Endodermal cell (in vitro differentiated cells): ENCODE measurements around the gene SKAP1. TPM values are rescaled to one million over a fixed set of nuclear protein-coding genes. Genes with fewer than 3 reads are reported as not detected.

Experiments used
- DNase-seq: peaks from one replicate; pipeline ENCODE4 v3.0.0-alpha.2; 2017
- H3K27ac ChIP-seq: 2 replicates; pipeline ENCODE4 v1.5.1; 2013; ENCODE audit warnings: mild to moderate bottlenecking, low read depth, low read length, moderate library complexity
- H3K27me3 ChIP-seq: 2 replicates; pipeline ENCODE4 v1.6.1; 2013; ENCODE audit warnings: mild to moderate bottlenecking, low read length, moderate library complexity; ENCODE audit not compliant: insufficient read depth, control insufficient read depth, poor library complexity, severe bottlenecking
- H3K36me3 ChIP-seq: 2 replicates; pipeline ENCODE4 v1.7.0; 2013; ENCODE audit warnings: mild to moderate bottlenecking, low read length, moderate library complexity; ENCODE audit not compliant: control insufficient read depth, insufficient read depth
- H3K4me1 ChIP-seq: one replicate; pipeline ENCODE4 v1.7.0; 2013; ENCODE audit warnings: low read length; ENCODE audit not compliant: control insufficient read depth, insufficient read depth
- H3K4me3 ChIP-seq: 2 replicates; pipeline ENCODE4 v1.5.1; 2013; ENCODE audit warnings: mild to moderate bottlenecking, low read length, moderate library complexity
- H3K9ac ChIP-seq: 2 replicates; pipeline ENCODE4 v1.6.1; 2013; ENCODE audit warnings: mild to moderate bottlenecking, low read length, moderate library complexity; ENCODE audit not compliant: poor library complexity, severe bottlenecking; ENCODE audit errors: extremely low read depth
- H3K9me3 ChIP-seq: 2 replicates; pipeline ENCODE4 v1.6.1; 2013; ENCODE audit warnings: mild to moderate bottlenecking, low read length, moderate library complexity; ENCODE audit not compliant: control insufficient read depth
- H3K27ac Mint-ChIP-seq: 2 replicates; pipeline ENCODE4 v1.8.0; 2020; ENCODE audit warnings: mixed read lengths
- H3K27me3 Mint-ChIP-seq: 2 replicates; pipeline ENCODE4 v1.8.0; 2021; ENCODE audit warnings: mild to moderate bottlenecking, mixed read lengths; ENCODE audit not compliant: insufficient read depth
- H3K36me3 Mint-ChIP-seq: 2 replicates; pipeline ENCODE4 v1.8.0; 2020; ENCODE audit warnings: low read depth, mixed read lengths
- H3K4me1 Mint-ChIP-seq: 2 replicates; pipeline ENCODE4 v1.8.0; 2020; ENCODE audit warnings: mixed read lengths
- H3K4me3 Mint-ChIP-seq: 2 replicates; pipeline ENCODE4 v1.8.0; 2020; ENCODE audit warnings: mild to moderate bottlenecking, moderate library complexity, mixed read lengths
- H3K9me3 Mint-ChIP-seq: 2 replicates; pipeline ENCODE4 v1.8.0; 2020; ENCODE audit warnings: mild to moderate bottlenecking, mixed read lengths
- WGBS, 2 experiments: methylation state at CpG; one replicate each; pipeline versions ENCODE4 v1.1.5 to v1.1.7; 2013; ENCODE audit warnings: missing lambda C conversion rate in 2 of 2, mixed read lengths in 1 of 2; ENCODE audit not compliant: insufficient coverage in 1 of 2, insufficient read length in 1 of 2; 5-methylcytosine and 5-hydroxymethylcytosine counted together
- total RNA-seq, 2 donors: library from RNA; stranded (reverse); fragmentation: NEBNext Ultra II Directional in 1 of 2; extraction: Animal tissue kit (Norgen Biotek cat#: 25700) in 1 of 2; gene quantifications; 2 replicates in 1 of 2; 3 replicates in 1 of 2; pipeline ENCODE4 v1.2.1, GENCODE V29; 2021
- TF ChIP-seq, protein P1 (sequence below): fragments of 200-600 bp; sonication (generic); conservative IDR thresholded peaks from 2 replicates; pipeline ENCODE4 v1.5.0; 2021; ENCODE audit warnings: antibody characterized with exemption, mild to moderate bottlenecking

Gene SKAP1
- total RNA-seq, 2 donors from 2014 or later: 0.31 to 0.53 TPM

DNA sequence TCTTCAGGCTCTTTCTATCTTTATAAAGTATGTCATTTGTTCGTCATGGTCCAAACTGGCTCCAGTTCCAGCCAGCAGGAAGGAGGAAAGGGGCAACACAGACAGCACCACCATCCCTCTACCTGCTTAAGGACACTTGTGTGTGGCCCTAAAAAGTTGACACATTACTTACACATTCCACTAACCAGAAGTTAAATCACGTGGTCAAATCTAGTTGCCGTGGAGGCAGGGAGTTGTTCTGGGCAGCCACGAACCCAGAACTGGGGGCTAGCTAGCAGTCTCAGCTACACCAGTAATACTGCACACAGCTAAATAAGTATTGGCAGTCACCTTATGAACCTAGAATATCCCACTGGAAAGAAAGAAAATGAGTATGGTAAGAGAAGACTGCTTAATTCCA lies 218.2 kb downstream of the SKAP1 start:
- WGBS, 2 experiments: 93% methylated on average over 4 of the region's 4 CpGs; no CpG with 5 or more reads in 1 of the 2 experiments
- Histone ChIP-seq H3K9ac (no peak overlapping the region), H3K4me3 (no peak overlapping the region), H3K4me1 (no peaks in the 10 kb centered on the region), H3K36me3 (no peaks in the 10 kb centered on the region), H3K27ac (no peak overlapping the region), H3K27me3 (no peaks in the 10 kb centered on the region), H3K9me3 (no peaks in the 10 kb centered on the region)
- peaks cover 21% of the 10 kb centered on the region for H3K4me1 Mint-ChIP-seq
- DNase-seq: no peak
- H3K36me3 Mint-ChIP-seq: no peaks in the 10 kb centered on the region
- H3K27ac Mint-ChIP-seq: no peak overlapping the region
- TF ChIP-seq, protein P1, sequence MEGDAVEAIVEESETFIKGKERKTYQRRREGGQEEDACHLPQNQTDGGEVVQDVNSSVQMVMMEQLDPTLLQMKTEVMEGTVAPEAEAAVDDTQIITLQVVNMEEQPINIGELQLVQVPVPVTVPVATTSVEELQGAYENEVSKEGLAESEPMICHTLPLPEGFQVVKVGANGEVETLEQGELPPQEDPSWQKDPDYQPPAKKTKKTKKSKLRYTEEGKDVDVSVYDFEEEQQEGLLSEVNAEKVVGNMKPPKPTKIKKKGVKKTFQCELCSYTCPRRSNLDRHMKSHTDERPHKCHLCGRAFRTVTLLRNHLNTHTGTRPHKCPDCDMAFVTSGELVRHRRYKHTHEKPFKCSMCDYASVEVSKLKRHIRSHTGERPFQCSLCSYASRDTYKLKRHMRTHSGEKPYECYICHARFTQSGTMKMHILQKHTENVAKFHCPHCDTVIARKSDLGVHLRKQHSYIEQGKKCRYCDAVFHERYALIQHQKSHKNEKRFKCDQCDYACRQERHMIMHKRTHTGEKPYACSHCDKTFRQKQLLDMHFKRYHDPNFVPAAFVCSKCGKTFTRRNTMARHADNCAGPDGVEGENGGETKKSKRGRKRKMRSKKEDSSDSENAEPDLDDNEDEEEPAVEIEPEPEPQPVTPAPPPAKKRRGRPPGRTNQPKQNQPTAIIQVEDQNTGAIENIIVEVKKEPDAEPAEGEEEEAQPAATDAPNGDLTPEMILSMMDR: no peak
- no peaks in the 10 kb centered on the region for H3K27me3 Mint-ChIP-seq
- no peaks in the 10 kb centered on the region for H3K9me3 Mint-ChIP-seq
- H3K4me3 Mint-ChIP-seq: no peak overlapping the region

DNA sequence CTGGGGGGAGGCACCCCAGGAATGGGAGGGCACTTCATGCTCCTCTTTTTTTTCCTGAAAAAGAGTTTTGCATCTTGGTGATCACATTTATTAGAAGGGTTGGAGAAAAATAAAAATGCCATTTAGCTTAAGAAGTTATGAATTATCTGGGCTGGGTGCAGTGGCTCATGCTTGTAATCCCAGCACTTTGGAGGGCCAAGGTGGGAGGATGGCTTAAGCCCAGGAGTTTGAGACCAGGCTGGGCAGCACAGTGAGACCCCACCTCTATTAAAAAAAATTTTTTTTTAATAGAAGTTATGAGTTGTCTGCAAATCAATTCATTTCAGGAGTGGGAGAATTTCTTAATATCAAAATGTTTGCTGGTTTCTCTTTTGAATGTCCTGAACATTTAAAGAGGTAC lies 219.0 kb downstream of the SKAP1 start:
- Histone ChIP-seq H3K36me3 (no peaks in the 10 kb centered on the region), H3K4me1 (no peaks in the 10 kb centered on the region), H3K9ac (no peak overlapping the region), H3K9me3 (no peaks in the 10 kb centered on the region), H3K27ac (no peak overlapping the region), H3K27me3 (no peaks in the 10 kb centered on the region), H3K4me3 (no peak overlapping the region)
- no peak overlapping the region for H3K27ac Mint-ChIP-seq
- H3K4me1 Mint-ChIP-seq: peaks cover 18% of the 10 kb centered on the region
- H3K9me3 Mint-ChIP-seq: no peaks in the 10 kb centered on the region
- TF ChIP-seq, protein P1: no peak
- H3K4me3 Mint-ChIP-seq: no peak overlapping the region
- DNase-seq: no peak
- no peaks in the 10 kb centered on the region for H3K36me3 Mint-ChIP-seq
- H3K27me3 Mint-ChIP-seq: no peaks in the 10 kb centered on the region

DNA sequence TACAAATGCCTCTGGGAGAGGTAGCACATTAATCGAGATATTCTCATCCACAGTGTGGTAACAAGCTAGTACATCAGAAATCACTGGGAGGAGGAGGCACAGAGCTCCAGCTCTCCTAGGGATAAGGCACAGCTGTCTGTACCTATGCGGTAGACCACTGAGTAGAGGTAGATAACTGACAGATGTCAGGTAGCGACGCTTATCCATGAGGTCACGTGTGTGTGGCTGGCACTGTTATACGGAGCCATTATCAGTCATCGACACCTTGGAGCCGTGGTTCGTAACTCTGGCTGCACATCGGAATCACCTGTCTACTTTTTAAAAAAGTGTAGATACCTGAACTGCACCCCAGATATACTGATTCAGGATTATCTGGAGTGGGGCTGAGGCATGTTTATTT lies 220.0 kb downstream of the SKAP1 start:
- no peaks in the 10 kb centered on the region for H3K36me3 Mint-ChIP-seq
- Histone ChIP-seq H3K27me3 (no peaks in the 10 kb centered on the region), H3K4me3 (no peak overlapping the region), H3K9ac (no peak overlapping the region), H3K4me1 (no peaks in the 10 kb centered on the region), H3K36me3 (no peaks in the 10 kb centered on the region), H3K27ac (no peak overlapping the region), H3K9me3 (no peaks in the 10 kb centered on the region)
- no peaks in the 10 kb centered on the region for H3K27me3 Mint-ChIP-seq
- TF ChIP-seq, protein P1: no peak
- H3K4me1 Mint-ChIP-seq: peaks cover 12% of the 10 kb centered on the region
- no peaks in the 10 kb centered on the region for H3K9me3 Mint-ChIP-seq
- H3K4me3 Mint-ChIP-seq: no peak overlapping the region
- 97 to 100% methylated on average over 10 of the region's 10 CpGs for WGBS, 2 experiments
- no peak overlapping the region for H3K27ac Mint-ChIP-seq
- DNase-seq: no peak
